ENCODE data around the gene CCDC142. TPM values are rescaled to one million over a fixed set of nuclear protein-coding genes. Genes with fewer than 3 reads are reported as not detected.
"Not testable (repeated sequence)": the region's sequence is repeated elsewhere in the genome, so short reads cannot be mapped to it uniquely, and the experiment has no call there.

Gene CCDC142
- total RNA-seq, 3 donors from 2014 or later (not counting 1 experiment from before 2014, with no cell fraction given), result 14.9 to 25.2 (median 15.6) TPM

- Histone ChIP-seq H3K9me3 (ENCODE audit: control insufficient read depth, insufficient read depth, low read length) (no peaks in the 10 kb centered on the region), H3K4me3 (ENCODE audit: low read length) (peak within 1 kb of the TSS; percentile 50), H3K36me3 (ENCODE audit: control insufficient read depth, insufficient read depth, low read length) (peaks cover 14% of the 10 kb centered on the region), H3K27me3 (ENCODE audit: control insufficient read depth, insufficient read depth, low read length) (no peaks in the 10 kb centered on the region), H3K27ac (ENCODE audit: low read length) (peak within 1 kb of the TSS; percentile 82), H3K4me1 (ENCODE audit: control insufficient read depth, insufficient read depth, low read length) (peaks cover 24% of the 10 kb centered on the region)
- Mint-ChIP-seq H3K27me3 (ENCODE audit: low read depth in 2 of 2) (no peaks in the 10 kb centered on the region), H3K27ac (peak within 1 kb of the TSS; percentile 97 to 98), H3K36me3 (no peaks in the 10 kb centered on the region), H3K9me3 (no peaks in the 10 kb centered on the region), H3K4me1 (peaks cover 23 to 27% of the 10 kb centered on the region in 2 donors), H3K4me3 (peak within 1 kb of the TSS; percentile 95)
- under 1% methylated on average over 66 of the region's 66 CpGs for WGBS (ENCODE audit: insufficient coverage)
- intact Hi-C loops (cut with micrococcal nuclease), result loop anchor here (1.0 kb wide), 2 partner anchors 11 to 14 kb away; partner anchors contain the start of genes TTC31 and WBP1
- peak; percentile 95 to 99 for DNase-seq
- peak; percentile 90 to 96 (median 94) for ATAC-seq
- TF ChIP-seq CTCF (IDR thresholded peaks at IDR 0.05), result no peak
Observed at GRCh38 chr2:74472086-74472944, 10.5 kb downstream of the CCDC142 start, which contains the start of gene MRPL53. TSS of gene MRPL53 (minus strand) at chr2:74472680. CDS start at chr2:74472660, 20 bp downstream.

- intact Hi-C loops (cut with micrococcal nuclease), result loop anchor here (1.0 kb wide), 2 partner anchors 12 to 13 kb away; partner anchors contain the start of genes TTC31 and WBP1
- H3K36me3 Mint-ChIP-seq, result no peaks in the 10 kb centered on the region
- ATAC-seq (peak in 1 of 3 donors; percentile 20), DNase-seq (no peak)
- peak overlapping the region; percentile 97 to 98 for H3K27ac Mint-ChIP-seq
- Histone ChIP-seq H3K4me1 (ENCODE audit: control insufficient read depth, insufficient read depth, low read length) (peaks cover 24% of the 10 kb centered on the region), H3K9me3 (ENCODE audit: control insufficient read depth, insufficient read depth, low read length) (no peaks in the 10 kb centered on the region), H3K27ac (ENCODE audit: low read length) (peak overlapping the region; percentile 82), H3K4me3 (ENCODE audit: low read length) (peak overlapping the region; percentile 50), H3K36me3 (ENCODE audit: control insufficient read depth, insufficient read depth, low read length) (peaks cover 14% of the 10 kb centered on the region), H3K27me3 (ENCODE audit: control insufficient read depth, insufficient read depth, low read length) (no peaks in the 10 kb centered on the region)
- no peaks in the 10 kb centered on the region for H3K9me3 Mint-ChIP-seq
- WGBS (ENCODE audit: insufficient coverage), result 74% methylated on average over 14 of the region's 16 CpGs
- no peak for TF ChIP-seq CTCF (IDR thresholded peaks at IDR 0.05)
- no peaks in the 10 kb centered on the region for H3K27me3 Mint-ChIP-seq (ENCODE audit: low read depth in 2 of 2)
- H3K4me3 Mint-ChIP-seq, result peak overlapping the region; percentile 95
- peaks cover 22 to 27% of the 10 kb centered on the region in 2 donors for H3K4me1 Mint-ChIP-seq
Observed at GRCh38 chr2:74471332-74472065, 11.3 kb downstream of the CCDC142 start.

GRCh38 chr2:74470742-74471141 lies 12.1 kb downstream of the CCDC142 start:
- Histone ChIP-seq H3K4me1 (ENCODE audit: control insufficient read depth, insufficient read depth, low read length) (peaks cover 29% of the 10 kb centered on the region), H3K36me3 (ENCODE audit: control insufficient read depth, insufficient read depth, low read length) (peaks cover 14% of the 10 kb centered on the region)
- Mint-ChIP-seq H3K4me1 (peaks cover 23 to 31% of the 10 kb centered on the region in 2 donors), H3K4me3 (peak overlapping the region; percentile 74), H3K27ac (peak overlapping the region; percentile 64 to 86)
- intact Hi-C loops (cut with micrococcal nuclease); H3K36me3 Mint-ChIP-seq; H3K27me3 Mint-ChIP-seq (ENCODE audit: low read depth in 2 of 2); ATAC-seq; H3K27me3 ChIP-seq (ENCODE audit: control insufficient read depth, insufficient read depth, low read length); H3K9me3 Mint-ChIP-seq; H3K27ac ChIP-seq (ENCODE audit: low read length); H3K4me3 ChIP-seq (ENCODE audit: low read length); H3K9me3 ChIP-seq (ENCODE audit: control insufficient read depth, insufficient read depth, low read length); DNase-seq: not testable (repeated sequence)
- 96% methylated on average over 11 of the region's 12 CpGs for WGBS (ENCODE audit: insufficient coverage)

GRCh38 chr2:74464406-74464805 lies 18.4 kb downstream of the CCDC142 start:
- Histone ChIP-seq H3K36me3 (ENCODE audit: control insufficient read depth, insufficient read depth, low read length) (peaks cover 10% of the 10 kb centered on the region), H3K27me3 (ENCODE audit: control insufficient read depth, insufficient read depth, low read length) (no peaks in the 10 kb centered on the region), H3K9me3 (ENCODE audit: control insufficient read depth, insufficient read depth, low read length) (no peaks in the 10 kb centered on the region), H3K27ac (ENCODE audit: low read length) (peak overlapping the region; percentile 88), H3K4me3 (ENCODE audit: low read length) (peak overlapping the region; percentile 85), H3K4me1 (ENCODE audit: control insufficient read depth, insufficient read depth, low read length) (peaks cover 22% of the 10 kb centered on the region)
- Mint-ChIP-seq H3K36me3 (no peaks in the 10 kb centered on the region), H3K4me1 (peaks cover 16 to 33% of the 10 kb centered on the region in 2 donors), H3K27ac (peak overlapping the region; percentile 97), H3K4me3 (peak overlapping the region; percentile 96), H3K9me3 (no peaks in the 10 kb centered on the region), H3K27me3 (ENCODE audit: low read depth in 2 of 2) (no peaks in the 10 kb centered on the region)
- TF ChIP-seq CTCF (IDR thresholded peaks at IDR 0.05), result no peak
- WGBS (ENCODE audit: insufficient coverage), result 12% methylated on average over 13 of the region's 13 CpGs
- intact Hi-C loops (cut with micrococcal nuclease), result no loop called here
- DNase-seq (peak in 1 of 2 donors; percentile 22), ATAC-seq (no peak)
